ENCODE results near the gene SLCO1A2.
"Not testable (repeated sequence)": the region's sequence is repeated elsewhere in the genome, so short reads cannot be mapped to it uniquely, and the experiment has no call there.

The SLCO1A2 gene

GRCh38 chr12:21334771-21335325 is at the start of gene SLCO1A2:
Gene SLCO1A2, minus strand, starts transcription at chr12:21334917. Its CDS starts 270 bp downstream, at chr12:21334647.
- DNase-seq, result no peak

- DNase-seq, result no peak
These were observed 49.5 kb upstream of the SLCO1A2 start for GRCh38 chr12:21384261-21384660.

- not testable (repeated sequence) for DNase-seq
These were observed 46.6 kb upstream of the SLCO1A2 start for GRCh38 chr12:21381320-21381719.

GRCh38 chr12:21379218-21379617 is 44.5 kb upstream of the SLCO1A2 start:
- no peak for DNase-seq

GRCh38 chr12:21372602-21373001 is 37.9 kb upstream of the SLCO1A2 start, which contains the start of gene IAPP:
Gene IAPP, plus strand, starts transcription at chr12:21372902. Its CDS starts 450 bp downstream, at chr12:21373352.
- no peak for DNase-seq

- no peak for DNase-seq
These were observed 36.2 kb upstream of the SLCO1A2 start for GRCh38 chr12:21370845-21371449.

- no peak for DNase-seq
These were observed 34.6 kb upstream of the SLCO1A2 start for GRCh38 chr12:21369141-21369980.

GRCh38 chr12:21360632-21361031 is 25.9 kb upstream of the SLCO1A2 start:
- DNase-seq, result not testable (repeated sequence)

GRCh38 chr12:21354641-21355040 is 19.9 kb upstream of the SLCO1A2 start:
- DNase-seq, result no peak

GRCh38 chr12:21353948-21354347 is 19.2 kb upstream of the SLCO1A2 start:
- no peak for DNase-seq

- no peak for DNase-seq
These were observed 18.8 kb upstream of the SLCO1A2 start for GRCh38 chr12:21353487-21353886.

GRCh38 chr12:21350975-21351374 is 16.3 kb upstream of the SLCO1A2 start:
- DNase-seq, result peak; percentile 37

- no peak for DNase-seq
These were observed 12.0 kb upstream of the SLCO1A2 start for GRCh38 chr12:21346542-21347205.

GRCh38 chr12:21343636-21344035 is 8.9 kb upstream of the SLCO1A2 start:
- DNase-seq, result no peak

GRCh38 chr12:21341769-21342168 is 7.1 kb upstream of the SLCO1A2 start:
- DNase-seq, result no peak

GRCh38 chr12:21340403-21340802 is 5.7 kb upstream of the SLCO1A2 start:
- no peak for DNase-seq

- no peak for DNase-seq
These were observed 5.2 kb upstream of the SLCO1A2 start for GRCh38 chr12:21339921-21340320.

GRCh38 chr12:21337959-21338744 is 3.4 kb upstream of the SLCO1A2 start:
- DNase-seq, result no peak

- no peak for DNase-seq
These were observed 2.7 kb upstream of the SLCO1A2 start for GRCh38 chr12:21337453-21337852.

GRCh38 chr12:21336656-21337055 is 1.9 kb upstream of the SLCO1A2 start:
- no peak for DNase-seq

GRCh38 chr12:21330682-21331253 is 3.9 kb downstream of the SLCO1A2 start:
- no peak for DNase-seq

- no peak for DNase-seq
These were observed 6.1 kb downstream of the SLCO1A2 start for GRCh38 chr12:21328578-21328977.

All from NCI-H146 (cell line).